ENCODE data around the gene ADAMTS2. TPM values are rescaled to one million over a fixed set of nuclear protein-coding genes. Genes with fewer than 3 reads are reported as not detected.

Gene ADAMTS2
- total and polyA plus RNA-seq, 2 of the 8 experiments (the other 6 are each of a cell fraction or from before 2014, with no cell fraction given), result 6.6 to 7.3 TPM

DNA sequence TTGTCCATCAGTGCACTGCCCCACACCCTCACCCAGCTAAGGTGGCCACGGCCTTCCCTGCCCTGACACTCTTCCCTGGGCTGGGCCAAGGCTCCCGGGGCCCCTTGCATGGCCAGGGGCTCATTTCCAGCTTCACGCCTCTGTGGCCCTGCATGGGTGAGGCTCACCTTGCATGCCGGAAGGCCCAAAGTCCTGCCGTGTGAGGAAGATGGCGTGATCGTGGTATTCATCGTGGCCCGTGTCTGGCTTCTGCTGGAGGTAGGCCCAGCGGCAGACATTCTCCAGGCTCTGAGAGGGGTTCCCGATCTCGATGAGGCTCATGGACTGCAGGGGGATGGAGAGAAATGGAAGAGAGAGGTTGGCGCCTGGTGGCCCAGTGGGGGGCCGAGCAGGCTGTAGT lies 186.7 kb downstream of the ADAMTS2 start (continued):
- no peak for TF ChIP-seq EGR1 (IDR thresholded peaks at IDR 0.05; ENCODE audit: borderline replicate concordance, low read depth, low read length)
